ENCODE data around the gene CPLANE2.

GRCh38 chr1:16248007-16248436, 11.0 kb upstream of the CPLANE2 start:
- TF ChIP-seq CTCF (conservative IDR thresholded peaks at IDR 0.05) (no peak), EZH2 (IDR thresholded peaks at IDR 0.05; ENCODE audit: low read depth) (no peak)
